GM12875 (cell line): ENCODE measurements around the gene TMPRSS9.

Experiments used
- H3K4me3 ChIP-seq: one replicate; pipeline ENCODE4 v1.5.1; 2011; ENCODE audit warnings: low read depth, low read length, control low read depth
- TF ChIP-seq, protein P1 (sequence below): IDR thresholded peaks from 2 replicates; pipeline ENCODE4 v1.5.1; 2011; ENCODE audit warnings: low read depth, mild to moderate bottlenecking, control low read depth, inconsistent platforms, low read length, moderate library complexity, borderline replicate concordance; ENCODE audit not compliant: insufficient read depth

The TMPRSS9 gene

DNA sequence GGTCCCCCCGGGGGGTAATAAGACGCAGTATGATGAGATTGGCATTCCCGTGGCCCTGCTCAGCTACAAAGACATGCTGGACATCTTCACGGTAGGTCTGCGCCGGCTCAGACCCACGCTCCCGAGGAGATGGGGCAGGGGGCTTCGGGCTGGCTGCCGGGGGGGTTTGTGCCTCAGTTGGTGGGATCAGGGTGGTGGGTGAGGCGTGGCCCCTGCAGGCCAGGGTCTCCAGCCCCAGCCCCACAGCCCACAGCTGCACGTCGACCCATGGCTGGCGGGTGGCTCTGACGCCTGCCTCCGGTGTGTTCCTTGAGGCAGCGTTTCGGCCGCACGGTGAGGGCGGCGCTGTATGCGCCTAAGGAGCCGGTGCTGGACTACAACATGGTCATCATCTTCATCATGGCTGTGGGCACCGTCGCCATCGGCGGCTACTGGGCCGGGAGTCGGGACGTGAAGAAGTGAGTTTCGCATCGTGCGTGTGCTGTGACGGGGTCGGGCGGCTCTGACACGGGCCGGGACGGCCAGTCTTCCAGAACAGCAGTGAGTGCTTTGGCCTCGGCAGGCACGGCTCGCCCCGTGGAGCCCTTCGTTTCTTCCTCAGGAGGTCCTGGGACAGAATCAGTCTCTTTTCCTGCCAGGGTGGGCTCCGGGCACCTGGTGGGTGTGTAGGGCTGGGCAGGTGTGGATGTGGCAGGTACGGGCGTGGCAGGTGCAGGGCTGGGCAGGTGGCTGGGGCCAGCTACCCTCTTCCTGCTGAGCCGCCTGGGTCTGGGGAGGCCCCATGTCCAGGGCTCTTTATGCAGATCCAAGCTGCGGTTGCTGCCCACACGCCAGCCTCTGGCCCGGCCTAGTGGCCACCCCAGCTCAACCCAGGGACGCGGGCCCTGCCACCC lies 21.1 kb upstream of the TMPRSS9 start:
- H3K4me3 ChIP-seq, result no peak overlapping the region
- TF ChIP-seq, protein P1, sequence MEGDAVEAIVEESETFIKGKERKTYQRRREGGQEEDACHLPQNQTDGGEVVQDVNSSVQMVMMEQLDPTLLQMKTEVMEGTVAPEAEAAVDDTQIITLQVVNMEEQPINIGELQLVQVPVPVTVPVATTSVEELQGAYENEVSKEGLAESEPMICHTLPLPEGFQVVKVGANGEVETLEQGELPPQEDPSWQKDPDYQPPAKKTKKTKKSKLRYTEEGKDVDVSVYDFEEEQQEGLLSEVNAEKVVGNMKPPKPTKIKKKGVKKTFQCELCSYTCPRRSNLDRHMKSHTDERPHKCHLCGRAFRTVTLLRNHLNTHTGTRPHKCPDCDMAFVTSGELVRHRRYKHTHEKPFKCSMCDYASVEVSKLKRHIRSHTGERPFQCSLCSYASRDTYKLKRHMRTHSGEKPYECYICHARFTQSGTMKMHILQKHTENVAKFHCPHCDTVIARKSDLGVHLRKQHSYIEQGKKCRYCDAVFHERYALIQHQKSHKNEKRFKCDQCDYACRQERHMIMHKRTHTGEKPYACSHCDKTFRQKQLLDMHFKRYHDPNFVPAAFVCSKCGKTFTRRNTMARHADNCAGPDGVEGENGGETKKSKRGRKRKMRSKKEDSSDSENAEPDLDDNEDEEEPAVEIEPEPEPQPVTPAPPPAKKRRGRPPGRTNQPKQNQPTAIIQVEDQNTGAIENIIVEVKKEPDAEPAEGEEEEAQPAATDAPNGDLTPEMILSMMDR, result no peak

DNA sequence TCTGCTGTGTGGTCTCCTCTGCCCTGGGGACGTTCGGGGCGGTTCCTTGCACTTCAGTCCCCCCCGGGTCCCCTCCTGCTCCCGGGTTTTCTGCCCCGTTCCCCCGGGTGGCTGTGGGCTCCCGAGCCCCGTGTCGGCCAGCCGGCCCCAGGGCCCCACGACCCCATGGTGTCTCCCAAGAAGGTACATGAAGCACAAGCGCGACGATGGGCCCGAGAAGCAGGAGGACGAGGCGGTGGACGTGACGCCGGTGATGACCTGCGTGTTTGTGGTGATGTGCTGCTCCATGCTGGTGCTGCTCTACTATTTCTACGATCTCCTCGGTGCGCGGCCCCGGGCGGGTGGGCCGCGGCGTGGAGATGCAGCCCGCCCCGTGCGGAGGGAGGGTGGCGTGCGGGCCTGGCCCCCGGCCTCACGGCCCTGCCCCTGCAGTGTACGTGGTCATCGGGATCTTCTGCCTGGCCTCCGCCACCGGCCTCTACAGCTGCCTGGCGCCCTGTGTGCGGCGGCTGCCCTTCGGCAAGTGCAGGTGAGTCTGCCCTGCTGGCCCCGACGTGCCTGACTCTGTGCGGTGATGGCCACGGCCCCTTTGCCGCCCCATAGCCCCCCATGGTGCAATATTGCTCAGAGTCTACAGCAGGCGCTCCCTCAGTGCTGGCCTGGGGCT lies 20.3 kb upstream of the TMPRSS9 start:
- H3K4me3 ChIP-seq, result no peak overlapping the region
- TF ChIP-seq, protein P1, result no peak

DNA sequence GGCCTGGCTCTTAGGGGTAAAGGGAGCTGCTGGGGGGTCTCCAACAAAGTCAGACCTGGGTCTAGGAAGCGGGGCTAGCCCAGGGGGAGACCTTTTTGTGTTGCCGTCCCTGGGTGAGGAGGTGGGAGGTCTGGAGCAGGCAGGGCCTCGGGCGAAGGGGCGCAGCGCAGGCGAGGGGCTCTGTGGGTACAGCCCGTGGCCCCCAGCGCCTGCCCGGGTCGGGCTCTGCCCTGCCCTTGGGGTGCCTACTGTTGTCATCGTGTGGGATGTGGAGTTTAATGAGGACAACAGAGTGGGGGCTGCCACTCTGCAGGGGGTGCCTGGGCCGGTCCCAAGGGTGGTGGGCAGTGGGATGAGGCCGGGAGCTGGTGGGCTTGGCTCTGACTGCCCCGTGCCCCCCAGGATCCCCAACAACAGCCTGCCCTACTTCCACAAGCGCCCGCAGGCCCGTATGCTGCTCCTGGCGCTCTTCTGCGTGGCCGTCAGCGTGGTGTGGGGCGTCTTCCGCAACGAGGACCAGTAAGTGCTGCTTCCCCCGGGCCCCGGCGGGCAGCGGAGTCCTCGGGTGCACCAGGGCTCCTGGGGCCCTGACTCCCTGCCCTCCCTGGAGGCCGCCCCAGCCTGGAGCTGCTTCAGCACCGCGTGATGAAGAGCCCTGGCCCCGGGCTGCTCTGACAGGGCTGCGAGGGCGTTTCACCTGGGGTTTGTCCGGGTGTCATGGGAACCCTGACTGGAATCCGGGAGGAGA lies 19.4 kb upstream of the TMPRSS9 start:
- no peak overlapping the region for H3K4me3 ChIP-seq
- TF ChIP-seq, protein P1, result no peak

DNA sequence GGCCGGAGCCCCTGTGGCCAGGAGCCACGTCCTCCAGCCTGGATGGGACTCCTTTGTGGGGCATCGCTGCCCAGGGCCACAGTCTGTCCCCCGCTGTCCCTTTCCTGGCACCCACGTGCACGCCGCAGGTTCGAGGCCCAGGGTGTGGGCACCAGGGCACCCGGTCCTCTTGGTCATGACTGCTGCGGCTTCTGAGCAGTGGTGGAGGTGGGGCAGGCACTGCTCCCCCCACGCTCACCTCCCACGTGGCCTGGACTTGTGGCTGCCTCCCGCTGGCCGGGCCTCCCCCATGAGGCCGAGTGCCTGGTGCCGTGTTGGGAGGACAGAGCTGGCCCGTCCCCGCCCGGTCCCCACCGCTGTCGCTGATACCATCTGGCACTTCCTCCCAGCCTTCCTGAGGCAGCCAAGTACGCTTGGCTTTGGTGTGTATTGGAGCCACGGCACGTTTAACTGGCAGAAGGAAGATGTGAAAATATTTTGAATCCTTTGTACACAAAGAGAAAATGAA lies 18.8 kb upstream of the TMPRSS9 start:
- TF ChIP-seq, protein P1, result no peak
- H3K4me3 ChIP-seq, result no peak overlapping the region

DNA sequence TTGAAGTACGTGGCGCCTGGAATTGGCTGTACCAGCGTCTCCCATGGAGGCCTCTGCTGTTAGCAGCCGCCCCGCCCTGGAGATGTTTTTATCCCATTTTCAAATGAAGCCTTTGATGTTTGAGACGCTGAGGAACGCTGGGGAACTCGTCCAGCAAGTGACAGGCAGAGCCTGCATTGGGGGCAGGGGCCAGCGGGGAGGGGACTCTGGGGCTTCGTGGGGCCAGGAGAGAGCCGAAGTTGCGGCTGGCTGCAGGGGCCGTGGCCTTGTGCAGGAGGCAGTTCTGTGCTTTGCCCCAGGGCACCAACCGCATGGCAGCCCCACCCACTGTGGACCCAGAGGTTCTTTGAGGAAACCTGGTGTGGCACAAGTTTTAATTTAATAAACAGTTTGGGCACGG lies 18.1 kb upstream of the TMPRSS9 start:
- H3K4me3 ChIP-seq, result no peak overlapping the region
- TF ChIP-seq, protein P1, result no peak

DNA sequence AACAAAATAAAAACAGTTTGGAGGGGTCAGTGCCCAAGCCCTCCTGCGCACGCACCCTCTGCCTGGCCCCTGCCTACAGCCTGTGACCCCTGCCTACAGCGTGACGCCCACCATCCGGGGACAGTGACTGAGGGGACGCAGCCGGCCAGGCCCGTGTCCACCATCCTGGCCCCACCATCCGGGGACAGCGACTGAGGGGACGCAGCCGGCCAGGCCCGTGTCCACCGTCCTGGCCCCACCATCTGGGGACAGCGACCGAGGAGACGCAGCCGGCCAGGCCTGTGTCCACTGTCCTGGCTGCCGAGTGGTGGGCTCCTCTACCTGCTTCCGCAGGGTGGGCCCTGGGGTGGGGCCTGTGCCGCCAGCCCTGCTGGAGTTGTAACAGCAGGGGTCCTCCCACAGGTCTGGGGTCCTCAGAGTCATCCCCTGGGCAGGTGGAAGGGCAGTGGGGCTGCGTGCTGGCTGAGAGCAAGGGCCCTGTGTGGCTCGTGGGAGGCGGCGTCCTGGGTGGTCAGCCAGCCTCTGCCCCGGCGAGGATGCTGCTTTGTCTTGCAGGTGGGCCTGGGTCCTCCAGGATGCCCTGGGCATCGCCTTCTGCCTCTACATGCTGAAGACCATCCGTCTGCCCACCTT lies 17.3 kb upstream of the TMPRSS9 start:
- no peak overlapping the region for H3K4me3 ChIP-seq
- TF ChIP-seq, protein P1, result no peak
